Tibial artery (tissue), 4 donors: ENCODE results near the gene ELFN1.

ENCODE experiments used
- DNase-seq, 2 donors: peaks; one replicate each; pipeline ENCODE4 v3.0.0-alpha.2; 2019
- H3K27ac ChIP-seq, 2 donors: fragments of 200-600 bp; sonication (generic) in 1 of 2; 1 replicate in 1 of 2; 2 replicates in 1 of 2; pipeline ENCODE4 v1.5.1; 2018 to 2019; ENCODE audit warnings: mild to moderate bottlenecking in 1 of 2
- H3K27me3 ChIP-seq, 2 donors: fragments of 200-600 bp; sonication (generic) in 1 of 2; one replicate each; pipeline versions ENCODE4 v1.5.1 to v1.6.0; 2016 to 2019
- H3K36me3 ChIP-seq, 3 donors: fragments of 200-600 bp; sonication (generic) in 2 of 3; one replicate each; pipeline ENCODE4 v1.5.1; 2016 to 2019; ENCODE audit warnings: mild to moderate bottlenecking in 2 of 3
- H3K4me1 ChIP-seq, 4 donors: fragments of 200-600 bp; sonication (generic) in 2 of 4; 1 replicate in 3 of 4; 2 replicates in 1 of 4; pipeline ENCODE4 v1.5.1; 2016 to 2019
- H3K4me3 ChIP-seq, 2 donors: fragments of 200-600 bp; sonication (generic) in 1 of 2; 1 replicate in 1 of 2; 2 replicates in 1 of 2; pipeline ENCODE4 v1.5.1; 2018 to 2019; ENCODE audit warnings: mild to moderate bottlenecking in 2 of 2
- H3K9me3 ChIP-seq, 3 donors: fragments of 200-600 bp; sonication (generic) in 1 of 3; one replicate each; pipeline ENCODE4 v1.5.1; 2016 to 2019
- intact Hi-C: fragments of 100-400 bp; cut with DNase I; formaldehyde crosslinking; loops from one replicate; pipeline ENCODE4 v1.15.0; 2023; ENCODE audit warnings: low total_unique reads
- TF ChIP-seq, protein P1 (sequence below), 2 experiments: fragments of 200-600 bp in 1 of 2; fragments of 450-650 bp in 1 of 2; IDR thresholded peaks; one replicate each; pipeline ENCODE4 v1.5.1; 2017 to 2019; ENCODE audit warnings: antibody characterized with exemption in 2 of 2, mild to moderate bottlenecking in 1 of 2, moderate library complexity in 1 of 2

Gene ELFN1

DNA sequence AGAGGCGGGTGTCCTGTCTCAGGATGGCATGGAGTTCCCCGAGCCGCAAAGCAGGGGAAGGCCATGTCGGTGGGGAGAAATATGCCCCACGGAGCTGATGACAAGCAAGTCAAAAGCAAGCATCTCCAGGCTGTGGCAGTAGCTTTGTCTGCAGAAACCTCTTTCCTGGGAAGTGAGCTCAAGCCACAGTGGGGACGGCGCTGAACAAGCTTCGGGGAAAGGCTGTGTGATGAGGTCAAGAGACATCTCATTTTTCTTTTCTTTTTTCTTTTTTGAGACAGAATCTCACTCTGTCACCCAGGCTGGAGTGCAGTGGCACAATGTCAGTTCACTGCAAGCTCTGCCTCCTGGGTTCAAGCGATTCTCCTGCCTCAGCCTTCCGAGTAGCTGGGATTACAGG lies 62.6 kb downstream of the ELFN1 start:
- Histone ChIP-seq H3K4me3 (no peak overlapping the region), H3K27ac (no peak overlapping the region), H3K9me3 (peaks cover 0 to 24% (median 24%) of the 10 kb centered on the region in 3 donors), H3K4me1 (no peaks in the 10 kb centered on the region), H3K27me3 (peaks cover 0 to 47% of the 10 kb centered on the region in 2 donors), H3K36me3 (no peaks in the 10 kb centered on the region)
- DNase-seq = no peak
- TF ChIP-seq, protein P1, sequence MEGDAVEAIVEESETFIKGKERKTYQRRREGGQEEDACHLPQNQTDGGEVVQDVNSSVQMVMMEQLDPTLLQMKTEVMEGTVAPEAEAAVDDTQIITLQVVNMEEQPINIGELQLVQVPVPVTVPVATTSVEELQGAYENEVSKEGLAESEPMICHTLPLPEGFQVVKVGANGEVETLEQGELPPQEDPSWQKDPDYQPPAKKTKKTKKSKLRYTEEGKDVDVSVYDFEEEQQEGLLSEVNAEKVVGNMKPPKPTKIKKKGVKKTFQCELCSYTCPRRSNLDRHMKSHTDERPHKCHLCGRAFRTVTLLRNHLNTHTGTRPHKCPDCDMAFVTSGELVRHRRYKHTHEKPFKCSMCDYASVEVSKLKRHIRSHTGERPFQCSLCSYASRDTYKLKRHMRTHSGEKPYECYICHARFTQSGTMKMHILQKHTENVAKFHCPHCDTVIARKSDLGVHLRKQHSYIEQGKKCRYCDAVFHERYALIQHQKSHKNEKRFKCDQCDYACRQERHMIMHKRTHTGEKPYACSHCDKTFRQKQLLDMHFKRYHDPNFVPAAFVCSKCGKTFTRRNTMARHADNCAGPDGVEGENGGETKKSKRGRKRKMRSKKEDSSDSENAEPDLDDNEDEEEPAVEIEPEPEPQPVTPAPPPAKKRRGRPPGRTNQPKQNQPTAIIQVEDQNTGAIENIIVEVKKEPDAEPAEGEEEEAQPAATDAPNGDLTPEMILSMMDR (IDR thresholded peaks at IDR 0.05) = no peak
- intact Hi-C loops = no loop called here

DNA sequence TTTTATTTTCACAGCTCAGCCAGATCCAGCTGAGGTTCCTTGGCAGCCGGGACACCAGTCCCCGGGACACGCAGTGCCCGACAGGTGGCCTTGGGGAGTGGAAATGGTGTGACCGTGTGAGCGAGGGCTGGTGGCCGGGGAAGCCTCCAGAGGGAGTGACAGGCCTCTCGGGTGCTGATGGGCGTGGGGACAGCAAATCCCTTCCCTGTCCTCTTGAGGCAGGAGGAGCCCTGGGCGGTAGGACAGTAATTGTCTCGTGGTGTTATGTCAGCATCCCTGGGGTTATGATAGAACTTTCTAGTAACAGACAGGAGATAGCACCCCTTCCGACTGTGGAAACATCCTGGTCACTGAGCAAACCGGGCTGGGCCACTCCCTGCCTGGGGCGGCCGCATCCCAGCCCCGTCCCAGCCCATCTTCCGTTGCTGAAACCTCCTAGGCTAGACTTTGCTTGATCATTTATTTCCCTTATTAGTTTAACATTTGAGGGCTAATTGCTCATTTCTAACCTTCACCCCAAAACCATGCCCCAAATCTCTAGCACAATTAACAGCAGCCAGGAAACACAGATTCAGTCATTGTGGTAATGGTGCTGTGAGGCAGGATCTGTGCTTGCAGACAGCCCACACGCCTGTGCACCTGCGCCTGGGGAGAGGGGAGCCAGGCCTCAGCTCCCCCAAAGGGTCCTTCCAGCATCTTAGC lies 63.3 kb downstream of the ELFN1 start:
- intact Hi-C loops = no loop called here
- Histone ChIP-seq H3K36me3 (no peaks in the 10 kb centered on the region), H3K9me3 (peaks cover 0 to 24% (median 21%) of the 10 kb centered on the region in 3 donors), H3K4me3 (no peak overlapping the region), H3K27me3 (peaks cover 0 to 54% of the 10 kb centered on the region in 2 donors), H3K4me1 (no peaks in the 10 kb centered on the region), H3K27ac (no peak overlapping the region)
- TF ChIP-seq, protein P1 (IDR thresholded peaks at IDR 0.05) = no peak
- no peak for DNase-seq

DNA sequence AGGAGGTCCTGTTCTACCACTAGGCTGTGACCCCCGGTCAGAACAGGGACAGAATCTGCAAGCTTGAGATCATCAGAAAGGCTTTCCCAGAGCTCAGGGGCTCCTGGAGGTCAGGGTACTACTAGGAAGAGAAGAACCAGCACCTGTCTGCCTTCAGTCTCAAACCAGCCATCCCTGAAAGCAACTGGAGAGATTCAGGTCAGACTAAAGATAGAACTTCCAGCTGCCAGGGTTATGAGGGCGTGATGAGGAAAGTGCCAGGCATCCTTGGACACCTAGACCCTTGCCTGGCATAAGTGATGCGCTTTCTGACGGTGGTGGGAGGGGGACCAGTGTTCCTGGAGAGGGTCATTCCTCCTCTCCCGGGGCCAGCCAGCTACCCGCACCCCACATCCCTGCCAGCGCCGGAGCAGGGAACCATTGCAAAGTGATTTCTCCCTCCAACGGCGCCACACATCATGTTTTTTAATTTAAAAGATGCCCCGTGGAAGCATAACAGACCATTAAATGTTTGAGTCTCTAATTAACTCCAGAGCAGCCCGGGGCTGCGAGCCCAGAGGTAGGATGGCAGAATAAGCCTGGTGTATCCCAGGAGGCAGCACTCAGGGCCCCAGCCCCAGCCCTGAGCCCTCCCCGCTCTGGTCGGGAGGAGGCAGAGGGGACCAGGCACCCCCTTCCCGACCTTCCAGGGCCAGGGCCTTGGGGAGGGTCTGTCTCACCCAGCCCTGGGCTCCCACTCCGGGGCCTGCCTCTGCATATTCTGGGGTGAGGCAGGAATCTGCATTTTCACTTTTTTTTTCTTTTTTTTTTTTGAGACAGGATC lies 64.0 kb downstream of the ELFN1 start:
- Histone ChIP-seq H3K4me3 (no peak overlapping the region), H3K4me1 (no peaks in the 10 kb centered on the region), H3K27me3 (peaks cover 0 to 62% of the 10 kb centered on the region in 2 donors), H3K36me3 (no peaks in the 10 kb centered on the region), H3K27ac (no peak overlapping the region), H3K9me3 (peaks cover 0 to 19% (median 14%) of the 10 kb centered on the region in 3 donors)
- intact Hi-C loops = no loop called here
- TF ChIP-seq, protein P1 (IDR thresholded peaks at IDR 0.05) = no peak
- DNase-seq = no peak

DNA sequence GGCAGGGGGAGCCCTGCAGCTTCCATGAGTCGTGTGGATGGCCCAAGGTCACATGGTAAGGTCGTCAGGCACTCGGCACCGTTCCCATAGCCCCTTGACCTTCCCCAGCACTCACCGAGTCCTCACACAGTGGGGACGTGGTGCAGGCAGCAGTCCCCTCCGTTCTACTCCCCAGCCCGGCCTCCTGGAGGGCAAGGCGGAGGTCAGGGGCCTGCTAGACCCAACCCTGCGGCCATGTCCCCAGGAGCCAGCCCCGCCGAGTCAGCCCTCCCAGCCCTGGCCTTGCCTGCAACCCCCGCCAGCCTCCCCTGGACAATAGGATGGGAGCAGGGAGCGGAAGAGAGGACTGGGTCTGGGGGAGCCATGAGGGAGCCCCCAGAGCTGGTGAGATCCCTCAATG lies 65.2 kb downstream of the ELFN1 start:
- intact Hi-C loops = no loop called here
- no peaks in the 10 kb centered on the region for H3K36me3 ChIP-seq
- H3K4me1 ChIP-seq = no peaks in the 10 kb centered on the region
- peaks cover 0 to 69% of the 10 kb centered on the region in 2 donors for H3K27me3 ChIP-seq
- DNase-seq = no peak
- TF ChIP-seq, protein P1 (IDR thresholded peaks at IDR 0.05) = no peak
- no peak overlapping the region for H3K4me3 ChIP-seq
- peaks cover 0 to 8% (median 2%) of the 10 kb centered on the region in 3 donors for H3K9me3 ChIP-seq
- H3K27ac ChIP-seq = no peak overlapping the region

DNA sequence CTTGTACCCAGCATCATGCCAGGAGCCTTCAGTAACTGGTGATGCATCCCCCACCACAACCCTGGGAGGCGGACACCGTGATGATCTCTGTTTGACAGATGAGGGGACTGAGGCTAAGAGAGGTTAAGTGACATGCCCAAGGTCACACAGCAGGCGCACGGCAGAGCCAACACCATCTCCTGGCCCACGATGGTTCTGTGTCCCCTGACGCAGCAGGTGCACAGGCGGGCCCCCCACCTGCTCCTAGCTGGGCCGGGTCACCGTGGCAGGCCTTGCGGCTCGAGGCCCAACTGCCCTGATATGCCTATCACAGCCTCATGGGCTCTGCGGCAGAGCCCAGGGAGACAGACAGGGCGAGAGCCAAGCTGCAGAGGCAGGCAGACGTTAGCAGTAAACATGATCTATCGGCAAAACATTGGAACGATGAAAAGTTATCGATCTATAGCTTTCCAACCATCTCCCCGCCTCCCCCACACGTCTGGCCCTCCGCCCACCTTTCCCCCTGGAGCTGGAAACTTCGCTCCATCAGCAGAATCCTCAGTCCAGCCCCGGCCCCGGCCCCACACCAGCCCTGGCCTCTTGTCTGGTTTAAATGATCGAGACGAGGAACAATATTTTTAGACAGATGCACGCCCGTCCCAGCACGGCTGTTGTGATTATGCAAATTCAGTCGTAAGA lies 65.9 kb downstream of the ELFN1 start:
- no peak for DNase-seq
- Histone ChIP-seq H3K36me3 (no peaks in the 10 kb centered on the region), H3K4me1 (no peaks in the 10 kb centered on the region), H3K27me3 (peaks cover 0 to 73% of the 10 kb centered on the region in 2 donors), H3K4me3 (no peak overlapping the region), H3K27ac (no peak overlapping the region), H3K9me3 (peaks cover 0 to 3% (median 0%) of the 10 kb centered on the region in 3 donors)
- intact Hi-C loops = no loop called here
- TF ChIP-seq, protein P1 (IDR thresholded peaks at IDR 0.05) = no peak
